ENCODE results near the gene SLIT3.

The SLIT3 gene

GRCh38 chr5:169036079-169036805 is 264.7 kb downstream of the SLIT3 start:
- Histone ChIP-seq H3K9me3 (ENCODE audit: control insufficient read depth, insufficient read depth, low read depth, low read length) (no peaks in the 10 kb centered on the region), H3K36me3 (ENCODE audit: control insufficient read depth, insufficient read depth, low read length) (no peaks in the 10 kb centered on the region), H3K27ac (ENCODE audit: low read depth, low read length) (no peak overlapping the region), H3K27me3 (ENCODE audit: control insufficient read depth, insufficient read depth, low read length) (no peaks in the 10 kb centered on the region), H3K4me3 (ENCODE audit: low read depth, low read length) (no peak overlapping the region), H3K4me1 (ENCODE audit: control insufficient read depth, insufficient read depth, low read length) (0 out of 2 replicates have a peak, but pooled peaks cover 9% of the 10 kb centered on the region), H3K9ac (ENCODE audit: low read length) (no peak overlapping the region)

- peaks cover 26% of the 10 kb centered on the region for H3K4me1 ChIP-seq (ENCODE audit: control insufficient read depth, insufficient read depth, low read length)
- H3K9me3 ChIP-seq (ENCODE audit: control insufficient read depth, insufficient read depth, low read depth, low read length): no peaks in the 10 kb centered on the region
- H3K9ac ChIP-seq (ENCODE audit: low read length): no peak overlapping the region
- no peak overlapping the region for H3K4me3 ChIP-seq (ENCODE audit: low read depth, low read length)
- H3K27me3 ChIP-seq (ENCODE audit: control insufficient read depth, insufficient read depth, low read length): no peaks in the 10 kb centered on the region
- no peak overlapping the region for H3K27ac ChIP-seq (ENCODE audit: low read depth, low read length)
- no peaks in the 10 kb centered on the region for H3K36me3 ChIP-seq (ENCODE audit: control insufficient read depth, insufficient read depth, low read length)
Measured at GRCh38 chr5:169029661-169030274, 271.2 kb downstream of the SLIT3 start.

- Histone ChIP-seq H3K27me3 (ENCODE audit: control insufficient read depth, insufficient read depth, low read length) (no peaks in the 10 kb centered on the region), H3K4me3 (ENCODE audit: low read depth, low read length) (no peak overlapping the region), H3K36me3 (ENCODE audit: control insufficient read depth, insufficient read depth, low read length) (no peaks in the 10 kb centered on the region), H3K27ac (ENCODE audit: low read depth, low read length) (no peak overlapping the region), H3K9me3 (ENCODE audit: control insufficient read depth, insufficient read depth, low read depth, low read length) (no peaks in the 10 kb centered on the region), H3K9ac (ENCODE audit: low read length) (no peak overlapping the region), H3K4me1 (ENCODE audit: control insufficient read depth, insufficient read depth, low read length) (peaks cover 26% of the 10 kb centered on the region)
Measured at GRCh38 chr5:169029037-169029436, 271.9 kb downstream of the SLIT3 start.

DNA sequence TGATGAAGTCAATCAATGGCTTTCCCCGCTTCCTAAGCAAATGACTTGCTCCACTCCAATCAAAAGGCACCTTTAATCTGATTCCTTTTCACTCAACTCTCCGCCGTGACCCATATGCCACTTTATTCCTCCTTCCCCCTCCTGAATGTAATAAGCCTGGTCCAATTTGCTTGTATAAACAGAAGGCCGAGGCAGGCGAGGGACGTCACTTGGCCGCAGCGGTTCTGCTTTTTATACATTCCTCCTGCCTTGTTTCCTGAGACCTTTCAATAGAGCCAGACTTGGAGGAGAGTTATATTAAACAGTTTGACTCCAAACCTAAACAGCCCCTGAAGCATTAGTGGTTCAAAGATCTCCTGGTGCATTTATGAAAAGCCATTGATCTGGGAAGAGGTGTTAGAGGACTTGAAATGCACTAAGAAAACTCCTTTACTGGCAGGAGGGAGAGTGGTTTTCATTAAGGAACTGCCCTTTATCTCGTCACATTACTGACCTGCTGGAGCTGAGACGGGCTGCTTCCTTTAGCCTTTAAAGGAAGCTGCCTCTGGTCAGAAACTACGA is 273.4 kb downstream of the SLIT3 start:
- H3K36me3 ChIP-seq (ENCODE audit: control insufficient read depth, insufficient read depth, low read length): no peaks in the 10 kb centered on the region

DNA sequence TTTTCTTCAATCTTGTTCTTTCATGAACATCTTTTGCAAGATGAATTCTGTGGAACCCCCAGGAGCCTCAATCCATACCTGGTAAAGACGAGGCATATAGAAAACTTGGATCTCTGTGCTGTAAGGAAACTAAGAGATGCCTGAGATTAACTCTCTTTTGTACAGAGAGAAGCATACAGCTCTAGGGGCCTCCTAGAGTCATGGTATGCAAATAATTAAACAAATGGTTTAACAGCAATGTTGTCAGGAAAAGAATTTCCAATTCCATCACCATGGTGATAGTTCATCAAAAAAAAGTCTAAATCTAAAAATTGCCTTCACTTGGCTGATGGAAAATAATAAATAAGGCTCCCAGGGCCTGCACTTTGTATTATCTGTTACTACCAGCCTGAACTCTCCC is 275.4 kb downstream of the SLIT3 start:
- Histone ChIP-seq H3K9me3 (ENCODE audit: control insufficient read depth, insufficient read depth, low read depth, low read length) (no peaks in the 10 kb centered on the region), H3K36me3 (ENCODE audit: control insufficient read depth, insufficient read depth, low read length) (no peaks in the 10 kb centered on the region), H3K27me3 (ENCODE audit: control insufficient read depth, insufficient read depth, low read length) (no peaks in the 10 kb centered on the region), H3K4me1 (ENCODE audit: control insufficient read depth, insufficient read depth, low read length) (peaks cover 26% of the 10 kb centered on the region), H3K4me3 (ENCODE audit: low read depth, low read length) (no peak overlapping the region), H3K27ac (ENCODE audit: low read depth, low read length) (no peak overlapping the region), H3K9ac (ENCODE audit: low read length) (no peak overlapping the region)

More for the DNA sequence above, 273.4 kb downstream of the SLIT3 start:
- H3K27ac ChIP-seq (ENCODE audit: low read depth, low read length): no peak overlapping the region
- peaks cover 26% of the 10 kb centered on the region for H3K4me1 ChIP-seq (ENCODE audit: control insufficient read depth, insufficient read depth, low read length)
- no peaks in the 10 kb centered on the region for H3K27me3 ChIP-seq (ENCODE audit: control insufficient read depth, insufficient read depth, low read length)
- H3K9me3 ChIP-seq (ENCODE audit: control insufficient read depth, insufficient read depth, low read depth, low read length): no peaks in the 10 kb centered on the region
- no peak overlapping the region for H3K9ac ChIP-seq (ENCODE audit: low read length)
- no peak overlapping the region for H3K4me3 ChIP-seq (ENCODE audit: low read depth, low read length)

- Histone ChIP-seq H3K36me3 (ENCODE audit: control insufficient read depth, insufficient read depth, low read length) (no peaks in the 10 kb centered on the region), H3K4me1 (ENCODE audit: control insufficient read depth, insufficient read depth, low read length) (peaks cover 19% of the 10 kb centered on the region), H3K9ac (ENCODE audit: low read length) (no peak overlapping the region), H3K27me3 (ENCODE audit: control insufficient read depth, insufficient read depth, low read length) (no peaks in the 10 kb centered on the region), H3K27ac (ENCODE audit: low read depth, low read length) (no peak overlapping the region), H3K9me3 (ENCODE audit: control insufficient read depth, insufficient read depth, low read depth, low read length) (no peaks in the 10 kb centered on the region), H3K4me3 (ENCODE audit: low read depth, low read length) (no peak overlapping the region)
Measured at GRCh38 chr5:169024421-169024820, 276.5 kb downstream of the SLIT3 start.

DNA sequence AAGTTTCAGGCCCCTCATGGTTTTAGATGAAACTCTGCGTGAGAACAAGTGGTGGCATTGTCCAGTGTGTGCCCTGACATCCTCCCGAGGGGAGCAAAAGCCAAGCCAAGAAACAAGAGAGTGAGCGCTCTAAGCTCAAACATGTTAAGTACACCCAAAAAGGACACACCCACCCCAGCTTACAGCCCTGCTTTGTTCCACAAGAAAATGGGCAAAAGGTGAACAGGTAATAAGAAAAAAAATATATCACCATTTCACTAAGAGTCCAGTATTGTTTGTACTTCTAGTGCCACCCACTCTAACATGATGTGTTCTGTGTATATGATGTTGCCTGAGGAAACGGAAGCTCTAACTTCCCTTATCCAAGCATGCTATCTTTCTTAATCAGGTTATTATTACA is 278.2 kb downstream of the SLIT3 start:
- Histone ChIP-seq H3K4me1 (ENCODE audit: control insufficient read depth, insufficient read depth, low read length) (peaks cover 6% of the 10 kb centered on the region; the same call in 1 of the 2 replicates), H3K4me3 (ENCODE audit: low read depth, low read length) (no peak overlapping the region), H3K9me3 (ENCODE audit: control insufficient read depth, insufficient read depth, low read depth, low read length) (no peaks in the 10 kb centered on the region), H3K36me3 (ENCODE audit: control insufficient read depth, insufficient read depth, low read length) (no peaks in the 10 kb centered on the region), H3K9ac (ENCODE audit: low read length) (no peak overlapping the region), H3K27me3 (ENCODE audit: control insufficient read depth, insufficient read depth, low read length) (no peaks in the 10 kb centered on the region), H3K27ac (ENCODE audit: low read depth, low read length) (no peak overlapping the region)

GRCh38 chr5:169020102-169020501 is 280.8 kb downstream of the SLIT3 start:
- Histone ChIP-seq H3K27me3 (ENCODE audit: control insufficient read depth, insufficient read depth, low read length) (no peaks in the 10 kb centered on the region), H3K9me3 (ENCODE audit: control insufficient read depth, insufficient read depth, low read depth, low read length) (no peaks in the 10 kb centered on the region), H3K9ac (ENCODE audit: low read length) (no peak overlapping the region), H3K27ac (ENCODE audit: low read depth, low read length) (no peak overlapping the region), H3K4me3 (ENCODE audit: low read depth, low read length) (no peak overlapping the region), H3K4me1 (ENCODE audit: control insufficient read depth, insufficient read depth, low read length) (peaks cover 4% of the 10 kb centered on the region; the same call in 1 of the 2 replicates), H3K36me3 (ENCODE audit: control insufficient read depth, insufficient read depth, low read length) (no peaks in the 10 kb centered on the region)

DNA sequence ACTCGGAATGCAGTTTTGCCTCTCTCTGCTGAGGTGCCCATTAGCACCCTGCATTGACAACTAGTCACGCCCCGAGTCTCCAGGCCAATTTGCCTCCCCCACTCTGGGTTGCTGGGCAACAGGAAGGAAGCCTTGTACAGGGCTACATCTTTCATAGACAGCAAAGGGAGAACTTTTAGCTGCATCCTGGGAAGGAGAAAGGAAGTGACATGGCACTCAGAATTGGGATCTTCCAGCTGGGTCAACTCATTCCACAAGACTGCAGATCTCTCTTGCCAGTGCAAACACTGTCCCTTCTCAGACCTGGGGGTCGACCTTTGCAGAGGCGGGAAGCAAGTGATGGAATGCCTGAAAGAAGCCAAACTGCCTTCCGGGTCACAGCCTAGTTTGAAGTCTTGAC is 282.0 kb downstream of the SLIT3 start:
- H3K27me3 ChIP-seq (ENCODE audit: control insufficient read depth, insufficient read depth, low read length): no peaks in the 10 kb centered on the region
- H3K36me3 ChIP-seq (ENCODE audit: control insufficient read depth, insufficient read depth, low read length): no peaks in the 10 kb centered on the region
- no peaks in the 10 kb centered on the region for H3K9me3 ChIP-seq (ENCODE audit: control insufficient read depth, insufficient read depth, low read depth, low read length)
- no peak overlapping the region for H3K4me3 ChIP-seq (ENCODE audit: low read depth, low read length)
- H3K27ac ChIP-seq (ENCODE audit: low read depth, low read length): no peak overlapping the region
- peaks cover 5% of the 10 kb centered on the region for H3K4me1 ChIP-seq (ENCODE audit: control insufficient read depth, insufficient read depth, low read length)
- no peak overlapping the region for H3K9ac ChIP-seq (ENCODE audit: low read length)

DNA sequence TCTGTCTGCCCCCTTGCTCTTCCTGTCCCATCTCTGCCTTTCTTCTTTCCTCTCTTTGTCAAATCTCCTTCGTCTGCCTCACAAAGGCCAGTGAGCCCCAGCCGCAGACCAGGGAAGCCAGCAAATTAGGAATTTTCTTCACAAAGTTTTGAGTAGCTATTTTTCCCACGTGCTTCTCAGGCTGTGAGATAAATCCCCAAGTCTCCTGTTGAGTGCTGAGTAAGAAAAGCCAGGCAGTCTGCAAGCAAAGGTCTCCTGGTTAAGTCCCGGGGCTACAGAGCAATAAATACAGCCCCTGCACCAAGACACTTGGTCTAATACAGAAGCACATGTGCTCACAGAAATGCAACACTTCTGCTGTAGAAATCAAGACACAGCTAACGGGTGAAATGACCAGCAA is 284.9 kb downstream of the SLIT3 start:
- H3K4me1 ChIP-seq (ENCODE audit: control insufficient read depth, insufficient read depth, low read length): peaks cover 24% of the 10 kb centered on the region
- H3K4me3 ChIP-seq (ENCODE audit: low read depth, low read length): no peak overlapping the region
- H3K9me3 ChIP-seq (ENCODE audit: control insufficient read depth, insufficient read depth, low read depth, low read length): no peaks in the 10 kb centered on the region
- no peak overlapping the region for H3K9ac ChIP-seq (ENCODE audit: low read length)
- no peak overlapping the region for H3K27ac ChIP-seq (ENCODE audit: low read depth, low read length)
- H3K36me3 ChIP-seq (ENCODE audit: control insufficient read depth, insufficient read depth, low read length): no peaks in the 10 kb centered on the region
- no peaks in the 10 kb centered on the region for H3K27me3 ChIP-seq (ENCODE audit: control insufficient read depth, insufficient read depth, low read length)

DNA sequence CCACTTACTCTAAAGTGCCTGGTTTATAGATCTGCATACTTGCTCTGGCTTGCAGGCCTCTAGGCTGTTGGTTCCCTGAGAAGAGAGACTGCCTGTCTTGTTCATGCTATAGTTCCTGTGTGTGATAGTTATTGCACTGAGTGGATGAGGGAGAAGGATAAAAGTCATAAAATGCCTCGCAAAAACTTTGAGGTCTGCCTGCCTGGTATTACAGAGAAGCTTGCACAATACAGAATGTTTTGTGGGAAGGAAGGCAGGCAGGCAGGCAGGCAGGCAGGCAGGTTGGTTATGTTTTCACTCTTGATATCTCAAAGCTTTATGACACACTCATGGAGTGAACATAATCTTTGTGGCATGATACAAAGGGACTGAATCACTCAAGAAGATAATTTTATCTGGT is 287.1 kb downstream of the SLIT3 start:
- Histone ChIP-seq H3K4me1 (ENCODE audit: control insufficient read depth, insufficient read depth, low read length) (peaks cover 24% of the 10 kb centered on the region), H3K9ac (ENCODE audit: low read length) (no peak overlapping the region), H3K27ac (ENCODE audit: low read depth, low read length) (no peak overlapping the region), H3K27me3 (ENCODE audit: control insufficient read depth, insufficient read depth, low read length) (no peaks in the 10 kb centered on the region), H3K9me3 (ENCODE audit: control insufficient read depth, insufficient read depth, low read depth, low read length) (no peaks in the 10 kb centered on the region), H3K4me3 (ENCODE audit: low read depth, low read length) (no peak overlapping the region), H3K36me3 (ENCODE audit: control insufficient read depth, insufficient read depth, low read length) (no peaks in the 10 kb centered on the region)

All from HUES6 (cell line).